H1 (cell line): ENCODE data around the gene VIPAS39. TPM values are rescaled to one million over a fixed set of nuclear protein-coding genes. Genes with fewer than 3 reads are reported as not detected.

Source experiments
- CTCF ChIA-PET: fragments of 300-600 bp; sonication (Branson Sonifier 250); formaldehyde crosslinking; loops from one replicate; lab custom pipeline; 2021; ENCODE audit not compliant: partially characterized antibody; lab: Charles Lee
- POLR2A ChIA-PET: fragments of 300-600 bp; sonication (Branson Sonifier 250); formaldehyde crosslinking; loops from one replicate; lab custom pipeline; 2021; ENCODE audit warnings: inconsistent platforms; ENCODE audit not compliant: partially characterized antibody; lab: Charles Lee
- DNase-seq, 2 experiments: peaks; one replicate each; pipeline versions ENCODE4 v3.0.0 to v3.0.0-alpha.2; 2010 to 2022; ENCODE audit warnings: low spot score in 2 of 2, low read depth in 1 of 2, mixed read lengths in 1 of 2
- FAIRE-seq: peaks from 2 replicates; lab custom pipeline; 2011; peaks lifted over from hg19 to GRCh38; lab: Jason Lieb, UNC
- H2AFZ ChIP-seq: 2 replicates; pipeline ENCODE4 v1.8.1; 2012; ENCODE audit warnings: low read length, inconsistent platforms
- H2AK5ac ChIP-seq: 2 replicates; pipeline ENCODE4 v1.6.1; 2013; ENCODE audit warnings: low read depth, low read length
- H2BK120ac ChIP-seq: replicated peaks from 2 replicates; pipeline ENCODE3; 2013; ENCODE audit warnings: low read depth, low read length, inconsistent platforms
- H2BK12ac ChIP-seq: 2 replicates; pipeline ENCODE4 v1.6.1; 2013; ENCODE audit warnings: low read depth, low read length
- H2BK15ac ChIP-seq: 2 replicates; pipeline ENCODE4 v1.6.1; 2013; ENCODE audit warnings: low read length
- H2BK20ac ChIP-seq: 2 replicates; pipeline ENCODE4 v1.6.1; 2013; ENCODE audit warnings: low read length
- H2BK5ac ChIP-seq: 2 replicates; pipeline ENCODE4 v1.6.1; 2013; ENCODE audit warnings: low read depth, low read length
- H3K14ac ChIP-seq: 2 replicates; pipeline ENCODE4 v1.6.1; 2013; ENCODE audit warnings: inconsistent platforms; ENCODE audit not compliant: insufficient read length
- H3K18ac ChIP-seq: 2 replicates; pipeline ENCODE4 v1.6.1; 2013; ENCODE audit warnings: low read length; ENCODE audit errors: extremely low read depth
- H3K23ac ChIP-seq: 2 replicates; pipeline ENCODE4 v1.6.1; 2013; ENCODE audit warnings: inconsistent platforms; ENCODE audit not compliant: insufficient read length
- H3K23me2 ChIP-seq: 2 replicates; pipeline ENCODE4 v1.6.1; 2013; ENCODE audit warnings: low read depth, low read length
- H3K27ac ChIP-seq: 2 replicates; pipeline ENCODE4 v1.6.1; 2011; ENCODE audit warnings: low read depth, low read length, inconsistent platforms
- H3K27me3 ChIP-seq, 4 experiments: replicated peaks in 1 of 4; 1 replicate in 1 of 4; 2 replicates in 3 of 4; pipeline versions ENCODE4 v1.6.1 to v1.8.1; 2011 to 2013; ENCODE audit warnings: low read length in 3 of 4, mild to moderate bottlenecking in 3 of 4, inconsistent platforms in 2 of 4, mixed read lengths in 2 of 4, moderate library complexity in 1 of 4; ENCODE audit not compliant: control insufficient read depth in 3 of 4, insufficient read depth in 3 of 4; ENCODE audit errors: extremely low read depth in 1 of 4
- H3K36me3 ChIP-seq, 4 experiments: 2 replicates each; pipeline versions ENCODE4 v1.6.1 to v1.8.1; 2011 to 2013; ENCODE audit warnings: mild to moderate bottlenecking in 4 of 4, low read length in 3 of 4, moderate library complexity in 2 of 4, control low read depth in 1 of 4, inconsistent platforms in 1 of 4; ENCODE audit not compliant: insufficient read depth in 4 of 4, control insufficient read depth in 2 of 4
- H3K4ac ChIP-seq: replicated peaks from 2 replicates; pipeline ENCODE3; 2013; ENCODE audit warnings: low read length, low read depth, mixed read lengths, inconsistent platforms; ENCODE audit not compliant: insufficient read length
- H3K4me1 ChIP-seq, 4 experiments: replicated peaks in 1 of 4; 1 replicate in 1 of 4; 2 replicates in 3 of 4; pipeline versions ENCODE4 v1.6.1 to v1.8.1; 2011 to 2013; ENCODE audit warnings: low read length in 3 of 4, inconsistent platforms in 2 of 4, mixed read lengths in 1 of 4; ENCODE audit not compliant: insufficient read depth in 4 of 4, control insufficient read depth in 3 of 4
- H3K4me2 ChIP-seq, 2 experiments: 2 replicates each; pipeline versions ENCODE4 v1.6.1 to v1.8.1; 2011 to 2013; ENCODE audit warnings: low read depth in 2 of 2, low read length in 2 of 2, control low read depth in 1 of 2, inconsistent platforms in 1 of 2, mild to moderate bottlenecking in 1 of 2; ENCODE audit not compliant: insufficient read depth in 1 of 2
- H3K4me3 ChIP-seq, 4 experiments: fragments of 200-600, 300-600 bp in 1 of 4; sonication (generic), shearing (Covaris generic), sonication (Bioruptor Twin) in 1 of 4; 2 replicates each; pipeline versions ENCODE4 v1.5.1 to v1.8.1; 2011 to 2016; ENCODE audit warnings: low read length in 4 of 4, low read depth in 3 of 4, control low read depth in 2 of 4, inconsistent platforms in 2 of 4, mild to moderate bottlenecking in 2 of 4, mixed read lengths in 1 of 4, moderate library complexity in 1 of 4; ENCODE audit not compliant: insufficient read depth in 2 of 4; ENCODE audit errors: extremely low read depth in 1 of 4
- H3K56ac ChIP-seq: replicated peaks from 2 replicates; pipeline ENCODE3; 2013; ENCODE audit warnings: low read depth, mild to moderate bottlenecking, mixed read lengths, low read length, inconsistent platforms; ENCODE audit not compliant: insufficient read length
- H3K79me1 ChIP-seq: 2 replicates; pipeline ENCODE4 v1.6.1; 2013; ENCODE audit warnings: low read depth, low read length, control low read depth
- H3K79me2 ChIP-seq, 2 experiments: 2 replicates each; pipeline versions ENCODE4 v1.6.1 to v1.8.1; 2012 to 2013; ENCODE audit warnings: low read length in 2 of 2, mild to moderate bottlenecking in 2 of 2, inconsistent platforms in 1 of 2; ENCODE audit not compliant: insufficient read depth in 2 of 2, control insufficient read depth in 1 of 2
- H3K9ac ChIP-seq, 4 experiments: replicated peaks in 1 of 4; 1 replicate in 1 of 4; 2 replicates in 3 of 4; pipeline versions ENCODE4 v1.6.1 to v1.8.1; 2011 to 2013; ENCODE audit warnings: low read depth in 3 of 4, low read length in 3 of 4, control low read depth in 2 of 4, mild to moderate bottlenecking in 2 of 4, moderate library complexity in 2 of 4, inconsistent platforms in 1 of 4; ENCODE audit errors: extremely low read depth in 1 of 4
- H3K9me3 ChIP-seq, 2 experiments: 2 replicates each; pipeline versions ENCODE4 v1.6.1 to v1.8.1; 2012 to 2013; ENCODE audit warnings: mild to moderate bottlenecking in 2 of 2, moderate library complexity in 2 of 2, control low read depth in 1 of 2, inconsistent platforms in 1 of 2, low read depth in 1 of 2, low read length in 1 of 2, mixed read lengths in 1 of 2; ENCODE audit not compliant: insufficient read depth in 2 of 2
- H4K20me1 ChIP-seq, 2 experiments: replicated peaks in 1 of 2; 2 replicates each; pipeline versions ENCODE3 to v1.8.1; 2011 to 2013; ENCODE audit warnings: inconsistent platforms in 2 of 2, low read length in 2 of 2, mild to moderate bottlenecking in 1 of 2; ENCODE audit not compliant: insufficient read depth in 2 of 2, control insufficient read depth in 1 of 2
- H4K5ac ChIP-seq: 2 replicates; pipeline ENCODE4 v1.6.1; 2013; ENCODE audit warnings: low read length, low read depth, mixed read lengths, inconsistent platforms; ENCODE audit not compliant: insufficient read length
- H4K8ac ChIP-seq: 2 replicates; pipeline ENCODE4 v1.8.0; 2013; ENCODE audit warnings: mild to moderate bottlenecking, moderate library complexity, low read length, inconsistent platforms; ENCODE audit not compliant: insufficient read depth; ENCODE audit errors: extremely low read depth
- H4K91ac ChIP-seq: replicated peaks from 2 replicates; pipeline ENCODE3; 2013; ENCODE audit warnings: low read length, mixed read lengths, inconsistent platforms; ENCODE audit not compliant: insufficient read length
- ASH2L ChIP-seq: fragments of 200-600, 300-600 bp; sonication (generic); IDR thresholded peaks from one replicate; pipeline ENCODE4 v1.7.1; 2017; ENCODE audit warnings: low read length
- GTF2F1 ChIP-seq: IDR thresholded peaks from 2 replicates; pipeline ENCODE4 v1.6.1; 2012; ENCODE audit warnings: low read depth, low read length, improper control_type of control experiment, borderline replicate concordance
- KDM5A ChIP-seq: fragments of 200-600 bp; IDR thresholded peaks from 2 replicates; pipeline ENCODE4 v1.7.1; 2012; ENCODE audit warnings: mild to moderate bottlenecking, low read length, inconsistent platforms, mixed read lengths
- RBBP5 ChIP-seq: IDR thresholded peaks from 2 replicates; pipeline ENCODE4 v1.7.1; 2012; ENCODE audit warnings: low read depth, mild to moderate bottlenecking, inconsistent platforms, low read length, moderate library complexity, borderline replicate concordance
- RXRA ChIP-seq: IDR thresholded peaks from 2 replicates; pipeline ENCODE4 v1.6.1; 2011; ENCODE audit warnings: low read depth, mild to moderate bottlenecking, low read length, moderate library complexity; ENCODE audit not compliant: insufficient read depth
- SUZ12 ChIP-seq: fragments of 200-600 bp; sonication (generic); IDR thresholded peaks from 2 replicates; pipeline ENCODE4 v1.6.1; 2012; ENCODE audit warnings: mild to moderate bottlenecking, inconsistent platforms, low read length, moderate library complexity, mixed read lengths
- TAF7 ChIP-seq: optimal IDR thresholded peaks from 2 replicates; pipeline ENCODE3; 2011; ENCODE audit warnings: low read depth, mild to moderate bottlenecking, inconsistent platforms, low read length, moderate library complexity, borderline replicate concordance
- WGBS, 2 experiments: shearing (Covaris generic) in 1 of 2; methylation state at CpG; one replicate each; pipeline versions ENCODE4 v1.1.6 to v1.1.7; 2013 to 2015; ENCODE audit warnings: low lambda C conversion rate in 2 of 2, mixed read lengths in 2 of 2, inconsistent platforms in 1 of 2, low coverage in 1 of 2, missing lambda C conversion rate in 1 of 2; ENCODE audit not compliant: insufficient replicate concordance in 2 of 2, insufficient coverage in 1 of 2, insufficient read length in 1 of 2; ENCODE audit errors: extremely low coverage in 1 of 2, missing lambda C conversion rate in 1 of 2; 5-methylcytosine and 5-hydroxymethylcytosine counted together
- polyA plus RNA-seq, 7 experiments: library from polyadenylated mRNA; depleted of rRNA in 3 of 7; stranded (reverse) in 5 of 7; unstranded in 2 of 7; fragments of >200 nt in 5 of 7; fragments of 200-250 nt in 2 of 7; gene quantifications; 1 replicate in 5 of 7; 2 replicates in 1 of 7; 4 replicates in 1 of 7; pipeline versions ENCODE4 v1.2.1 to v1.2.3, GENCODE V29; 2011 to 2013; ENCODE audit warnings: missing spikeins in 2 of 7, mixed read lengths in 2 of 7
- total RNA-seq: library from RNA; stranded (reverse); fragmentation: NEBNext Ultra II Directional; extraction: Animal tissue kit (Norgen Biotek cat#: 25700); gene quantifications from 2 replicates; pipeline ENCODE4 v1.2.1, GENCODE V29; 2021

VIPAS39 gene
- total and polyA plus RNA-seq, 2 of the 8 experiments (the other 6 are each of a cell fraction or from before 2014, with no cell fraction given) = 19.6 to 20.6 TPM

GRCh38 chr14:77400216-77400615 is 57.2 kb downstream of the VIPAS39 start:
- no peak overlapping the region for H2BK120ac ChIP-seq
- H3K14ac ChIP-seq = no peak overlapping the region
- no peak overlapping the region for H3K18ac ChIP-seq
- H3K79me1 ChIP-seq = no peaks in the 10 kb centered on the region
- no peaks in the 10 kb centered on the region for H3K27me3 ChIP-seq
- no peak overlapping the region for H3K9ac ChIP-seq
- H3K4me2 ChIP-seq = no peak overlapping the region
- no peak overlapping the region for H4K5ac ChIP-seq
- no peak overlapping the region for H3K23ac ChIP-seq
- DNase-seq (no peak), FAIRE-seq (no peak)
- H3K23me2 ChIP-seq = no peaks in the 10 kb centered on the region
- H3K27ac ChIP-seq = no peak overlapping the region
- no peak overlapping the region for H3K4me3 ChIP-seq
- no peaks in the 10 kb centered on the region for H4K20me1 ChIP-seq
- H3K56ac ChIP-seq = no peak overlapping the region
- H2AK5ac ChIP-seq = no peak overlapping the region
- no peak overlapping the region for H3K4ac ChIP-seq
- H2BK15ac ChIP-seq = no peak overlapping the region
- H3K36me3 ChIP-seq = no peaks in the 10 kb centered on the region
- no peak overlapping the region for H4K91ac ChIP-seq
- POLR2A ChIA-PET = no interaction called here
- H2BK20ac ChIP-seq = no peak overlapping the region
- H4K8ac ChIP-seq = no peak overlapping the region
- no peak overlapping the region for H2BK5ac ChIP-seq
- 85% methylated on average over 6 of the region's 6 CpGs; no CpG with 5 or more reads in 1 of the 2 experiments for WGBS, 2 experiments
- no peak overlapping the region for H2BK12ac ChIP-seq
- CTCF ChIA-PET = interaction anchor here (1.2 kb wide), 1 partner anchor 8 kb away, joined by 5 read pairs; no protein-coding TSS in a partner anchor
- H2AFZ ChIP-seq = no peak overlapping the region
- 0 out of 4 replicates have a peak, but pooled peaks cover 0 to 3% of the 10 kb centered on the region in 2 experiments for H3K9me3 ChIP-seq
- no peaks in the 10 kb centered on the region for H3K4me1 ChIP-seq
- no peak for TF ChIP-seq ASH2L
- TF ChIP-seq RBBP5 = no peak
- no peak for TF ChIP-seq GTF2F1
- no peak for TF ChIP-seq TAF7
- no peak for TF ChIP-seq SUZ12
- TF ChIP-seq KDM5A = no peak
- TF ChIP-seq RXRA = no peak
- TF ChIP-seq, all 59 proteins: peak for 0
- H3K79me2 ChIP-seq = no peaks in the 10 kb centered on the region
